Osteoblast (primary cell): ENCODE results near the gene FURIN. TPM values are rescaled to one million over a fixed set of nuclear protein-coding genes. Genes with fewer than 3 reads are reported as not detected.

Experiments used
- DNase-seq: peaks from one replicate; pipeline ENCODE4 v3.0.0; 2011; ENCODE audit warnings: low spot score, mixed read lengths; ENCODE audit not compliant: insufficient read length; ENCODE audit errors: missing footprints
- H2AFZ ChIP-seq: 2 replicates; pipeline ENCODE4 v1.6.0; 2011; ENCODE audit warnings: mild to moderate bottlenecking, low read length
- H3K27ac ChIP-seq: 2 replicates; pipeline ENCODE4 v1.5.1; 2011; ENCODE audit warnings: mild to moderate bottlenecking, low read depth, low read length, moderate library complexity
- H3K27me3 ChIP-seq: 2 replicates; pipeline ENCODE4 v1.6.0; 2012; ENCODE audit warnings: mild to moderate bottlenecking, control low read depth, inconsistent platforms, low read length, moderate library complexity; ENCODE audit not compliant: insufficient read depth
- H3K36me3 ChIP-seq: 2 replicates; pipeline ENCODE4 v1.5.1; 2011; ENCODE audit warnings: mild to moderate bottlenecking, low read length, control low read depth, moderate library complexity; ENCODE audit not compliant: insufficient read depth
- H3K4me1 ChIP-seq: 2 replicates; pipeline ENCODE4 v1.5.1; 2011; ENCODE audit warnings: mild to moderate bottlenecking, low read length, control low read depth, moderate library complexity; ENCODE audit not compliant: insufficient read depth
- H3K4me2 ChIP-seq: 2 replicates; pipeline ENCODE4 v1.6.0; 2011; ENCODE audit warnings: mild to moderate bottlenecking, low read length; ENCODE audit not compliant: insufficient read depth
- H3K4me3 ChIP-seq: fragments of 200-600 bp; sonication (generic); 3 replicates; pipeline ENCODE4 v1.5.1; 2012; ENCODE audit warnings: mild to moderate bottlenecking, low read length, inconsistent platforms; ENCODE audit not compliant: insufficient read depth
- H3K79me2 ChIP-seq: 2 replicates; pipeline ENCODE4 v1.6.0; 2012; ENCODE audit warnings: mild to moderate bottlenecking, low read length, control low read depth, inconsistent platforms; ENCODE audit not compliant: insufficient read depth
- H3K9me3 ChIP-seq: 2 replicates; pipeline ENCODE4 v1.5.1; 2011; ENCODE audit warnings: low read depth, low read length, control low read depth
- H4K20me1 ChIP-seq: 2 replicates; pipeline ENCODE4 v1.6.0; 2012; ENCODE audit warnings: mild to moderate bottlenecking, low read length, control low read depth; ENCODE audit not compliant: insufficient read depth
- total RNA-seq: library from RNA; depleted of rRNA; stranded (reverse); fragments of >200 nt; gene quantifications from 2 replicates; pipeline ENCODE4 v1.2.3, GENCODE V29; 2012
- TF ChIP-seq, protein P1 (sequence below): IDR thresholded peaks from 2 replicates; pipeline ENCODE4 v1.5.1; 2011; ENCODE audit warnings: mild to moderate bottlenecking, low read depth, low read length, moderate library complexity; ENCODE audit errors: extremely low read depth

The FURIN gene
- total RNA-seq, 1 donor, result 39.1 TPM

DNA sequence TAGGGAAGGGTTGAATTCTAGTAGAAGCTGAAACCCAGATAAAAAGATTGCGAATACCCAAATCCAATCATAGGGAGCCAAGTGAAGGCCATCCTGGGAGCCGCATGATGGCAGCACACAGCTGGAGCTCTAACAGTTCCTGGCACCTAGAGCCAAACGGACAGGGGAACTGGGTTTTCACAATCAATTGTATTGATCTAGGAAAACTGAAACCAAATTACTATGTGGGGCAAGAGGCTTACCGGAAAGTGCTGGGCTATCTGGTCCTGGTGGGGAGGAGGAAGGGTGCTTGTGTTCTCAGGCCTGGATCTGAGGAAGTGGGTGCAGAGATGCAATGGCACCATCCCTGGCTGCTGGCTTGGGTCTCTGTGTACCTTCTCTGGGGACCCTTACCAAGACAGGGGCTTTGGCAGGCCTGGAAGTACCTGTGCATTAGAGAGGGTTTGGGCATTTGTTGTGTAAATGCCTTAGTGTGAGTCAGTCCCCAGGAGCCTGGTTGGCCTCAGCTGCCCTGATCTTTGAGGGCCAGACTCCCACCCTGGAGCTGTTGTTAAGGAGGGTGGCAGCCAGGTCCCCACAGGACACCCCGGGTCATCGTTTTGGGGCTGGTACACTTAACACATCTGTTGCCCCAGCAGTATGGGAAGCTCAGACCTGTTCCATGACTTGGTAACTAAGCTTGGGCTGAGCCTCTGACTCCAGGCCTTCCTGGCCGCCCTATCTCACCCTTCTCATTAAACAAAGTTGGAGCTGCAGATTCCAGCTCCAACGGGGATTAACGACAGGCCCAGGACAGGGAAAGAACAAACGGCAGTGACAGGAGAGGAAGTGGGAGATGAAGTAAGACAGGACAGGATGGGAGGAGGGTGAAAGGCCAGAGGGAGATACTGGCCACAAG, 8.9 kb upstream of the FURIN start:
- H3K27me3 ChIP-seq, result no peaks in the 10 kb centered on the region
- H3K9me3 ChIP-seq, result no peaks in the 10 kb centered on the region
- no peak overlapping the region for H3K4me3 ChIP-seq
- no peak overlapping the region for H3K4me2 ChIP-seq
- peaks cover 7% of the 10 kb centered on the region for H3K4me1 ChIP-seq
- no peak overlapping the region for H2AFZ ChIP-seq
- H3K79me2 ChIP-seq, result no peaks in the 10 kb centered on the region
- DNase-seq, result peak; percentile 50
- no peaks in the 10 kb centered on the region for H3K36me3 ChIP-seq
- H4K20me1 ChIP-seq, result no peaks in the 10 kb centered on the region
- H3K27ac ChIP-seq, result no peak overlapping the region
- TF ChIP-seq, protein P1, sequence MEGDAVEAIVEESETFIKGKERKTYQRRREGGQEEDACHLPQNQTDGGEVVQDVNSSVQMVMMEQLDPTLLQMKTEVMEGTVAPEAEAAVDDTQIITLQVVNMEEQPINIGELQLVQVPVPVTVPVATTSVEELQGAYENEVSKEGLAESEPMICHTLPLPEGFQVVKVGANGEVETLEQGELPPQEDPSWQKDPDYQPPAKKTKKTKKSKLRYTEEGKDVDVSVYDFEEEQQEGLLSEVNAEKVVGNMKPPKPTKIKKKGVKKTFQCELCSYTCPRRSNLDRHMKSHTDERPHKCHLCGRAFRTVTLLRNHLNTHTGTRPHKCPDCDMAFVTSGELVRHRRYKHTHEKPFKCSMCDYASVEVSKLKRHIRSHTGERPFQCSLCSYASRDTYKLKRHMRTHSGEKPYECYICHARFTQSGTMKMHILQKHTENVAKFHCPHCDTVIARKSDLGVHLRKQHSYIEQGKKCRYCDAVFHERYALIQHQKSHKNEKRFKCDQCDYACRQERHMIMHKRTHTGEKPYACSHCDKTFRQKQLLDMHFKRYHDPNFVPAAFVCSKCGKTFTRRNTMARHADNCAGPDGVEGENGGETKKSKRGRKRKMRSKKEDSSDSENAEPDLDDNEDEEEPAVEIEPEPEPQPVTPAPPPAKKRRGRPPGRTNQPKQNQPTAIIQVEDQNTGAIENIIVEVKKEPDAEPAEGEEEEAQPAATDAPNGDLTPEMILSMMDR, result no peak

DNA sequence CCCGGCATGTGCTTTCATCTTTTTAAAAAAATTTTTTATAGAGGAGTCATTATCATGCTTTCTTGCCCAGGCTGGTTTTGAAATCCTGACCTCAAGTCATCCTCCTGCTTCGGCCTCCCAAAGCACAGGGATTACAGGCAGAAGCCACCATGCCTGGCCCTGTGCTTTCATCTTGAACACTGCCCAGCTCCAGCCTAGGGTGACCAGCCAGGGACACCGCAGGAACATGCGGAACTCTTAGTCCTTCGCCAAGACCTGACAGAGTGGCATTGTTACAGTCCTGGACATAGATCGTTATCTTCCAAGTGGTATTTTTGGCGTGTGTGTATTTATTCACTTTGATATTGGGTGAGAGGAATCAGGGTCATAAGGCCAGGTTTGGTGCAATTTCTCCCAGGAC, 7.9 kb upstream of the FURIN start:
- TF ChIP-seq, protein P1, result no peak
- peaks cover 7% of the 10 kb centered on the region for H3K4me1 ChIP-seq
- H3K4me3 ChIP-seq, result no peak overlapping the region
- H3K4me2 ChIP-seq, result no peak overlapping the region
- H3K79me2 ChIP-seq, result no peaks in the 10 kb centered on the region
- peak; percentile 58 for DNase-seq
- no peak overlapping the region for H2AFZ ChIP-seq
- H4K20me1 ChIP-seq, result no peaks in the 10 kb centered on the region
- H3K36me3 ChIP-seq, result no peaks in the 10 kb centered on the region
- no peak overlapping the region for H3K27ac ChIP-seq
- no peaks in the 10 kb centered on the region for H3K27me3 ChIP-seq
- no peaks in the 10 kb centered on the region for H3K9me3 ChIP-seq

DNA sequence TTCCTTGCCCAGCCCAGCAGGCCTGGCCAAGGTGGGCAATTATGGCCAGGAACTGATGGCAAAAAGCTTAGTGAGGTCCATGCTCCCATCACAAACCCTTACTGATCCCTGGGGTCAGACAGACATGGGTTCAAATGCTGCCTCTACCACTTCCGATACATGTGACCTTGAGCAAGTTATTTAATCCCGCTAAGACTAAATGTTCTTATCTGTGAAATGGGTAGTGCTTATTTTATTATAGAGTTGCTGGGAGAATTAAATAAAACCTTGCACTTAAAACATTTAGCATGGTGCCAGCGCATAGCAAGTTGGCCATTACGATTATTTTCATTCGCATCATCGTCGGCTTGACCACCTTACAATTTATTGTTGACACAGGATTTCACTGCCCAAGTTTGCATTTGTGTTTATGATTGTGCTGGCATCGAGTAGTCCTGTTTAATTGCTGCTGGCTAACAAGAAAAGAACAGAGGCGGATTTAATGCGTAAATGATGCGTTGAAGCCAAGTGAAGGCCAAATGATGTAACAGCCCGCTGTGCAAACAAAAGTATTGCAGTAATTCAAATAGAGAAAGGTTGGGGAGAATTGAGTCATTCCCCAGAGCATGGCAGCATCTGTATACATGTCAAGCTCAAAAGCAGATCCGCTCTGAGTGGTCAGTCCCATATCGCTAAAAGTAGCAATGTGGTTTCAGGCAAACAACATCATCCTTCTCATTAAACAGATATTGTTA, 7.3 kb upstream of the FURIN start:
- no peak overlapping the region for H3K27ac ChIP-seq
- TF ChIP-seq, protein P1, result no peak
- H2AFZ ChIP-seq, result no peak overlapping the region
- no peak overlapping the region for H3K4me2 ChIP-seq
- H3K79me2 ChIP-seq, result no peaks in the 10 kb centered on the region
- H3K36me3 ChIP-seq, result no peaks in the 10 kb centered on the region
- no peaks in the 10 kb centered on the region for H3K27me3 ChIP-seq
- no peaks in the 10 kb centered on the region for H3K9me3 ChIP-seq
- H4K20me1 ChIP-seq, result no peaks in the 10 kb centered on the region
- H3K4me1 ChIP-seq, result peaks cover 7% of the 10 kb centered on the region
- DNase-seq, result no peak
- H3K4me3 ChIP-seq, result no peak overlapping the region

DNA sequence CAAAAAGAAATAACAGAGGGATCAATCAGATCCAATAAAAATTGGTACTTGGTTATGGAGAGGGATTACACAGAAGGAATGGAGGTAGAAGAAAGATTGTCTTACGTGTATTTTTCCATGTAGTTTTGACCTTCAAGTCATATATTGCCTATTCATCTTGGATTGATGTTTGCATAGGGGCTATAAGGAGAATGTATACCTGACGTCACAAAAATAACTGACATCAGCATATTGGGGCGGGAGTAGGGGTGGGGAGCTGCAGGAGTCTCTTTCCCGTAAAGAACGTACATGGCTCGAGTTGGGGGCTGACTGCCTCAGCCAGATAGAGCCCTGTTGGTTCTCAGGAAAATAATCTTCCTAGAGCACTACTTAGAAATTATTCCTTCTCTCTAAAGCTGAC, 5.9 kb upstream of the FURIN start:
- Histone ChIP-seq H3K27me3 (no peaks in the 10 kb centered on the region), H4K20me1 (no peaks in the 10 kb centered on the region), H2AFZ (no peak overlapping the region), H3K9me3 (no peaks in the 10 kb centered on the region), H3K27ac (no peak overlapping the region), H3K4me3 (no peak overlapping the region), H3K4me1 (peaks cover 7% of the 10 kb centered on the region), H3K36me3 (no peaks in the 10 kb centered on the region), H3K79me2 (no peaks in the 10 kb centered on the region), H3K4me2 (no peak overlapping the region)
- TF ChIP-seq, protein P1, result no peak
- DNase-seq, result no peak
